Stimulated activated CD4-positive, alpha-beta T cell treated with anti-CD3 and anti-CD28 coated beads, Interleukin-4, amount 100 ng/mL, for 24 hours (primary cell): ENCODE results near the gene ANKAR.
"Not testable (repeated sequence)": the region's sequence is repeated elsewhere in the genome, so short reads cannot be mapped to it uniquely, and the experiment has no call there.

Experiments
- DNase-seq: peaks from one replicate; pipeline ENCODE4 v3.0.0-alpha.2; 2020

ANKAR gene

GRCh38 chr2:189709501-189710221 is 35.2 kb downstream of the ANKAR start:
- DNase-seq: no peak

GRCh38 chr2:189717593-189717992 is 43.1 kb downstream of the ANKAR start:
- not testable (repeated sequence) for DNase-seq

- DNase-seq: no peak
Measured at GRCh38 chr2:189719571-189719970, 45.1 kb downstream of the ANKAR start.

GRCh38 chr2:189723192-189723591 is 48.7 kb downstream of the ANKAR start:
- no peak for DNase-seq
